Testis (tissue), 2 donors: ENCODE data around the gene SULT2B1.

Experiments used
- CTCF ChIP-seq, 3 experiments: fragments of 450-650 bp in 2 of 3; fragments of 200-600 bp in 1 of 3; sonication (generic) in 1 of 3; IDR thresholded peaks; one replicate each; pipeline ENCODE4 v1.5.1; 2016 to 2019; ENCODE audit warnings: antibody characterized with exemption in 3 of 3, mild to moderate bottlenecking in 2 of 3, moderate library complexity in 1 of 3
- POLR2A ChIP-seq: fragments of 450-650 bp; IDR thresholded peaks from one replicate; pipeline ENCODE4 v1.6.1; 2017; ENCODE audit warnings: antibody characterized with exemption, mild to moderate bottlenecking, moderate library complexity

- TF ChIP-seq CTCF (IDR thresholded peaks at IDR 0.05) (no peak), POLR2A (no peak)
Measured at GRCh38 chr19:48568345-48568886, 16.4 kb downstream of the SULT2B1 start.
